Progenitor cell of endocrine pancreas (in vitro differentiated cells): ENCODE data around the gene GPRC5B. TPM values are rescaled to one million over a fixed set of nuclear protein-coding genes. Genes with fewer than 3 reads are reported as not detected.

Experiments
- DNase-seq: peaks from one replicate; pipeline ENCODE4 v3.0.0; 2021; ENCODE audit warnings: low spot score; ENCODE audit not compliant: unreplicated experiment
- H3K27ac Mint-ChIP-seq: 2 replicates; pipeline ENCODE4 v1.8.0; 2021; ENCODE audit warnings: mild to moderate bottlenecking, moderate library complexity, mixed read lengths
- H3K27me3 Mint-ChIP-seq: 2 replicates; pipeline ENCODE4 v1.8.0; 2021; ENCODE audit warnings: mixed read lengths
- H3K36me3 Mint-ChIP-seq: 2 replicates; pipeline ENCODE4 v1.8.0; 2022; ENCODE audit warnings: mixed read lengths; ENCODE audit not compliant: insufficient read depth
- H3K4me1 Mint-ChIP-seq: 2 replicates; pipeline ENCODE4 v1.8.0; 2021; ENCODE audit warnings: low read depth, mixed read lengths
- H3K4me3 Mint-ChIP-seq: 2 replicates; pipeline ENCODE4 v1.8.0; 2021; ENCODE audit warnings: low read depth, mild to moderate bottlenecking, moderate library complexity, mixed read lengths
- H3K9me3 Mint-ChIP-seq: 2 replicates; pipeline ENCODE4 v1.8.0; 2021; ENCODE audit warnings: low read depth, mixed read lengths
- total RNA-seq: library from RNA; stranded (reverse); gene quantifications from 2 replicates; pipeline ENCODE4 v1.2.1, GENCODE V29; 2021
- TF ChIP-seq, protein P1 (sequence below): fragments of 200-600 bp; sonication (generic); IDR thresholded peaks from one replicate; pipeline ENCODE4 v1.5.0; 2021; ENCODE audit warnings: antibody characterized with exemption, mild to moderate bottlenecking; ENCODE audit not compliant: unreplicated experiment

GPRC5B gene
- total RNA-seq, 1 donor from 2014 or later, result 44.3 TPM

DNA sequence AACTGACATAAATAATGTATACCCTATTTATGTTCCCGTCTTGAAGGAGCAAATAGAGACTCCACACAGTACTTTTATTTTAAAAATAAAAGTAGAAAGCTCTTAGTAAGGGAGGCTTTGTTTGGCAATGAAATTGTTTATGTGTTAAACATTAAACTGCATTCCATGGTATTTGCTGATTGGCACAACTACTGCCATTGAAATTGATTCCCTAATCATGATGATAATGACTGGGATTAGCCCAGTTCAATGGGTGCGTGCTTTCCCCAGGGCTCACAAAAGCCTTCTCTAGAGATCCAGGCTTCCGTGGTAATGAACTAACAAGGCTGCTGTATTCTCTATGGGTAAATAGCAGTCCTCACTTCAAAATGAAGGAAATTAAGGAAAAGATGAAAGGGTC lies 67.5 kb downstream of the GPRC5B start:
- peaks cover 13% of the 10 kb centered on the region for H3K4me1 Mint-ChIP-seq
- TF ChIP-seq, protein P1, sequence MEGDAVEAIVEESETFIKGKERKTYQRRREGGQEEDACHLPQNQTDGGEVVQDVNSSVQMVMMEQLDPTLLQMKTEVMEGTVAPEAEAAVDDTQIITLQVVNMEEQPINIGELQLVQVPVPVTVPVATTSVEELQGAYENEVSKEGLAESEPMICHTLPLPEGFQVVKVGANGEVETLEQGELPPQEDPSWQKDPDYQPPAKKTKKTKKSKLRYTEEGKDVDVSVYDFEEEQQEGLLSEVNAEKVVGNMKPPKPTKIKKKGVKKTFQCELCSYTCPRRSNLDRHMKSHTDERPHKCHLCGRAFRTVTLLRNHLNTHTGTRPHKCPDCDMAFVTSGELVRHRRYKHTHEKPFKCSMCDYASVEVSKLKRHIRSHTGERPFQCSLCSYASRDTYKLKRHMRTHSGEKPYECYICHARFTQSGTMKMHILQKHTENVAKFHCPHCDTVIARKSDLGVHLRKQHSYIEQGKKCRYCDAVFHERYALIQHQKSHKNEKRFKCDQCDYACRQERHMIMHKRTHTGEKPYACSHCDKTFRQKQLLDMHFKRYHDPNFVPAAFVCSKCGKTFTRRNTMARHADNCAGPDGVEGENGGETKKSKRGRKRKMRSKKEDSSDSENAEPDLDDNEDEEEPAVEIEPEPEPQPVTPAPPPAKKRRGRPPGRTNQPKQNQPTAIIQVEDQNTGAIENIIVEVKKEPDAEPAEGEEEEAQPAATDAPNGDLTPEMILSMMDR, result no peak
- no peaks in the 10 kb centered on the region for H3K27me3 Mint-ChIP-seq
- H3K27ac Mint-ChIP-seq, result peak overlapping the region; percentile 2
- peaks cover 11% of the 10 kb centered on the region for H3K9me3 Mint-ChIP-seq
- H3K4me3 Mint-ChIP-seq, result no peak overlapping the region
- no peak for DNase-seq
- H3K36me3 Mint-ChIP-seq, result peaks cover 15% of the 10 kb centered on the region

DNA sequence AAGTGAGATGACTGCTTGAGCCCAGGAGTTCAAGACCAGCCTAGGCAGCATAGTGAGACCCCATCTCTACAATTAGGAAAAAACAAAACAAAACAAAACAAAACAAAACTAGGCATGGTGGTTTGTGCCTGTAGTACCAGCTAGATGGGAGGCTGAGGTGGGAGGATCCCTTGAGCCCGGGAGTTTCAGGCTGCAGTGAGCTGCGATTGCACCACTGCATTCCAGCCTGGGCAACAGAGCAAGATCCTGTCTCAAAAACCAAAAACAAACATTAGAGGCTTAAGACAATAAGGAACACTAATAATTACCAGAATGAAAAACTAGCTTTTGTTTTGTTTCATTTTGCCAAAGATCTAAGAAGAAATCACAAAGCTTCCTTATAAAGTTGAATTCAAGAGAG lies 69.2 kb downstream of the GPRC5B start:
- peaks cover 15% of the 10 kb centered on the region for H3K36me3 Mint-ChIP-seq
- no peaks in the 10 kb centered on the region for H3K27me3 Mint-ChIP-seq
- TF ChIP-seq, protein P1, result no peak
- H3K9me3 Mint-ChIP-seq, result peaks cover 11% of the 10 kb centered on the region
- peaks cover 18% of the 10 kb centered on the region for H3K4me1 Mint-ChIP-seq
- DNase-seq, result no peak
- H3K4me3 Mint-ChIP-seq, result no peak overlapping the region
- H3K27ac Mint-ChIP-seq, result no peak overlapping the region

DNA sequence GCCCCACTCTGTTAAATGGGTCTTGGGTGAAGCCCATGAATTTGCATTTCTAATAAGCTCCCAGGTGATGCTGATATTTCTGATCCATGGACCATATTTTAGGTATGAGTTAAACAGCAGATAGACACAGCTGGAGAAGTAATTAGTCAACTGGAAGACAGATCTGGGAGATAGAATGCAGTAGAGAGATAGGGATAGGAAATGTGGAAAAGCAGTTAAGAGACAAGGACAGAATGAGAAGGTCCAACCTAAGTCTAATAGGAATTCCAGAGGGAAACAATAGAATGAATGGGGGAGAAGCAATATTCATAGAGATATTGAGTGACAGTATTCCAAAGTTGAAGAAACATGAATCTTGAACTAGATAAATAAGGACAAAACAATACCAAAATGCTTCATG lies 71.7 kb downstream of the GPRC5B start:
- TF ChIP-seq, protein P1, result no peak
- peaks cover 23% of the 10 kb centered on the region for H3K4me1 Mint-ChIP-seq
- H3K9me3 Mint-ChIP-seq, result peaks cover 11% of the 10 kb centered on the region
- no peak overlapping the region for H3K4me3 Mint-ChIP-seq
- no peaks in the 10 kb centered on the region for H3K27me3 Mint-ChIP-seq
- no peak for DNase-seq
- peaks cover 12% of the 10 kb centered on the region for H3K36me3 Mint-ChIP-seq
- H3K27ac Mint-ChIP-seq, result no peak overlapping the region

DNA sequence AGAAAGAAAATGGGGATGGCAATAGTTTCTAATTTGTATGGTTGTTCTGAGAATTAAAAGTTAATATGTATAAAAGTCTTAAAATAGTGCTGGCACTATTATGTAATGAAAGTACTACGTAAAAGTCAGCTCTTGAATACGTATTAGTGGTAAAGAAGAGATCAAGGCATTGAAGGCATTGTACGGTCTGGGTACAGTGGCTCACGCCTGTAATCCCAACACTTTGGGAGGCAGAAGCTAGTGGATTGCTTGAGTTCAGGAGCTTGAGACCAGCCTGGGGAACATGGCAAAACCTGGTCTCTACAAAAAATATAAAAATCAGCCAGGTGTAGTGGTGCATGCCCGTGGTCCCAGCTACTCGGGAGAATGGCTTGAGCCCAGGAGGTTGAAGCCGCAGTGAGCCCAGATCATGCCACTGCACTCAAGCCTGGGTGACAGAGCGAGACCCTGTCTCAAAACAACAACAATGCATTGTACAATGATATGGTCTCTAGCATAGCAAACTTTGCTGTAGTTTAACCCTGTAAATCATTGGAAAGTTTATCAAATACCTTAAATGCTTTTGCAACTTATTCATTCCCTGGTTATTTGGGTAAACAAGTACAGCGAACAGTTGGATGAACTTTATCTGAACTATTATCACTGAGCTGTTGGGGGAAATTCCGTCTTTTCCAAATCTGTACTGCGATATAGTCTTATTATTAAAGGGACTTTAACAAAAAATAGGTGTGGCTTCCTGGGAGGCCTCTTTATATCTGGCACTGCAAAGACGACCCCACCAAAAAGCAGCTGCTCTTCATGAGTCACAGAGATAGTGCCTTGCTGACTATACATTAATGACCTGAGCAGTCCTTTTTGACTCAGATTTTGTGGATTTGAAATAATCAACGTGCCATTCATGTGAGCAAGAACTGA lies 73.6 kb downstream of the GPRC5B start:
- TF ChIP-seq, protein P1, result no peak
- Mint-ChIP-seq H3K27ac (peak overlapping the region; percentile 15), H3K9me3 (peaks cover 11% of the 10 kb centered on the region), H3K4me3 (no peak overlapping the region), H3K27me3 (no peaks in the 10 kb centered on the region), H3K36me3 (peaks cover 12% of the 10 kb centered on the region), H3K4me1 (peaks cover 16% of the 10 kb centered on the region)
- DNase-seq, result no peak

DNA sequence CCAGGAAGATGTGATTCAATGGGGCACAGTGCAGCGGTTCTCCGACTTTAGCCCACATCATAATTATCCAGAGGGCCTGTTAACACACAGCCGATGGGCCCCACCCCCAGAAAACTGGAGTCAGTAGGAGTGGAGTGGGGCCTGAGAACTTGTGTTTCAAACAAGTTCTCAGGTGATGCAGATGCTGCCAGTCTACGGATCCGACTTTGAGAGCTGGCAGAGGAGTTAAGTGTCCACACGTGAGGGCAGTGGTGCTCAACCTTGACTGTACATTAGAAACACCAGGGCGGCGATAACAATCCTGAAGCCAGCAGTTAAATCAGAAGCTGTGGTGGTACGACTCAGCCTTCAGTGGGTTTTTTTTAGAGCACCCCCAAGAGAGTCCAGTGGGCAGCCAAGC lies 75.0 kb downstream of the GPRC5B start:
- TF ChIP-seq, protein P1, result no peak
- Mint-ChIP-seq H3K9me3 (peaks cover 23% of the 10 kb centered on the region), H3K27ac (no peak overlapping the region), H3K36me3 (peaks cover 24% of the 10 kb centered on the region), H3K27me3 (no peaks in the 10 kb centered on the region), H3K4me3 (no peak overlapping the region), H3K4me1 (peaks cover 16% of the 10 kb centered on the region)
- no peak for DNase-seq
